ENCODE data around the gene LIN7C. TPM values are rescaled to one million over a fixed set of nuclear protein-coding genes. Genes with fewer than 3 reads are reported as not detected.

Gene LIN7C
- total and polyA plus RNA-seq, 2 of the 13 experiments (the other 11 are each of a cell fraction or from before 2014, with no cell fraction given) = 14.8 to 37.2 TPM

- TF ChIP-seq ZBTB37 (CRISPR knock-in tag; IDR thresholded peaks at IDR 0.05) (no peak), ATF7-NPFF (CRISPR knock-in tag; IDR thresholded peaks at IDR 0.05; ENCODE audit: low read depth) (no peak), TGIF2 (CRISPR knock-in tag; IDR thresholded peaks at IDR 0.05) (0 out of 2 replicates have a peak, but pooled peaks have one; percentile 4), ZNF740 (CRISPR knock-in tag; IDR thresholded peaks at IDR 0.05) (0 out of 2 replicates have a peak, but pooled peaks have one; percentile 45), MAFF (IDR thresholded peaks at IDR 0.05; ENCODE audit: low read depth, low read length) (no peak), ZNF264 (CRISPR knock-in tag; IDR thresholded peaks at IDR 0.05) (0 out of 2 replicates have a peak, but pooled peaks have one; percentile 12), ZNF577 (CRISPR knock-in tag; IDR thresholded peaks at IDR 0.05; ENCODE audit: borderline replicate concordance, low read depth) (no peak)
Observed at GRCh38 chr11:27468995-27469695, 37.4 kb downstream of the LIN7C start (continued).

- H3K9me3 ChIP-seq (ENCODE audit: low read length) = no peaks in the 10 kb centered on the region
- peak overlapping the region; percentile 90 for H3K27ac ChIP-seq (ENCODE audit: extremely low read length, insufficient read depth, low read length)
- POLR2A ChIA-PET = interaction anchor here (0.7 to 1.4 kb wide), 9 partner anchors 8 to 94 kb away, joined by 3 to 8 read pairs (median 4); no protein-coding TSS in a partner anchor
- peak overlapping the region; percentile 85 for H3K4me2 ChIP-seq (ENCODE audit: low read depth, low read length)
- peaks cover 93% of the 10 kb centered on the region for H3K79me2 ChIP-seq (ENCODE audit: insufficient read depth, low read length)
- peak overlapping the region; percentile 64 to 92 (median 85); a peak in 5 of 6 replicates for H3K4me3 ChIP-seq (replicated peaks in 1 of 3; ENCODE audit: insufficient read depth in 1 of 3, low read depth in 2 of 3, low read length in 3 of 3)
- no peaks in the 10 kb centered on the region; a peak in 1 of 5 replicates for H3K27me3 ChIP-seq (ENCODE audit: control insufficient read depth in 1 of 2, insufficient read depth in 2 of 2, low read length in 2 of 2)
- peaks cover 8% of the 10 kb centered on the region for H4K20me1 ChIP-seq (ENCODE audit: insufficient read depth, low read length)
- CTCF ChIA-PET (ENCODE audit: low intra/inter-chr PET ratio, low total read pairs) = no interaction called here
- H3K9ac ChIP-seq (ENCODE audit: insufficient read depth, low read depth, low read length) = peak overlapping the region; percentile 90
- FAIRE-seq (no peak), ATAC-seq (no peak), DNase-seq (ENCODE audit: low spot score) (no peak)
- 2% methylated on average over 5 of the region's 5 CpGs for whole genome bisulfite sequencing (ENCODE audit: low lambda C conversion rate)
- in situ Hi-C loops (cut with HindIII; ENCODE audit: extremely low pct_ligation_motif_present, low pct_unique_long_range_greater_than_20kb) (loop anchor here (5.0 kb wide), 1 partner anchor 71 kb away; no protein-coding TSS in a partner anchor), intact Hi-C loops (cut with micrococcal nuclease; ENCODE audit: unreplicated experiment) (no loop called here)
- no peak overlapping the region for H2AFZ ChIP-seq (ENCODE audit: low read length)
- H3K4me1 ChIP-seq (ENCODE audit: insufficient read depth, low read length) = peaks cover 59% of the 10 kb centered on the region
- no TSS peak for BruUV-seq (replicated peaks)
- H3K36me3 ChIP-seq (replicated peaks in 1 of 2; ENCODE audit: control insufficient read depth in 1 of 2, insufficient read depth in 2 of 2, low read length in 2 of 2) = no peaks in the 10 kb centered on the region
- TF ChIP-seq TCF12 (IDR thresholded peaks at IDR 0.05) (no peak), TCF12 (CRISPR knock-in tag; IDR thresholded peaks at IDR 0.05) (no peak), ZNF143 (CRISPR knock-in tag; IDR thresholded peaks at IDR 0.05) (no peak), GATAD2A (CRISPR knock-in tag; IDR thresholded peaks at IDR 0.05) (peak; percentile 51), ZNF264 (CRISPR knock-in tag; IDR thresholded peaks at IDR 0.05) (0 out of 2 replicates have a peak, but pooled peaks have one; percentile 33), ZNF362 (CRISPR knock-in tag; IDR thresholded peaks at IDR 0.05; ENCODE audit: borderline replicate concordance) (peak; percentile 59; the same call in 1 of the 2 replicates), POLR2A (IDR thresholded peaks at IDR 0.05; ENCODE audit: insufficient read depth in 1 of 2, low read depth in 2 of 2, low read length in 2 of 2) (peak in 1 of 2 experiments; percentile 21; a peak in 1 of 4 replicates), CEBPB (IDR thresholded peaks at IDR 0.05; ENCODE audit: borderline replicate concordance, low read depth, low read length) (peak; percentile 42; the same call in 1 of the 2 replicates), BCLAF1 (IDR thresholded peaks at IDR 0.05) (no peak), ZFP90 (CRISPR knock-in tag; IDR thresholded peaks at IDR 0.05; ENCODE audit: borderline replicate concordance) (no peak)
Observed at GRCh38 chr11:27468209-27468994, 38.2 kb downstream of the LIN7C start.
